ENCODE data around the gene TTC27.

DNA sequence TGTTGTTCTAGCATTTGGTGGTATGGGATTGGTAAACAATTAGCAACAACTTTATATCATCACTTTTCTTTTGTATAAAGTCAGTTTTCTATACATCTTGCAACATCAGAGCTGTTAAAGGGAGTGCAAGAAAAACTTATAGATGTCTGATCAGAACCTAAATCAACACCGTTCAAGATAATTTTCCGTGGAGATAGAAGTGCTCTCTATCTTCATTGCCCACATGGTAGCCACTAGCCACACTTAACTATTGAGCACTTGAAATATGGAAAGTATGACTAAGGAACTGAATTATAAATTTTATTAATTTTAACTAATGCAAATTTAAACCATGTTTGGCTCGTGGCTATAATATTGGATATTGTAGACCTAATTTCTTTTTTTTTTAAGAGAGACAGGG, 5.2 kb downstream of the TTC27 start:
- TF ChIP-seq SUZ12 (IDR thresholded peaks at IDR 0.05) (no peak), SP1 (IDR thresholded peaks at IDR 0.05) (no peak), NFRKB (IDR thresholded peaks at IDR 0.05) (no peak), ELF4 (IDR thresholded peaks at IDR 0.05) (no peak), LEF1 (IDR thresholded peaks at IDR 0.05; ENCODE audit: borderline replicate concordance) (no peak), BHLHE40 (IDR thresholded peaks at IDR 0.05; ENCODE audit: borderline replicate concordance) (no peak), FOXM1 (IDR thresholded peaks at IDR 0.05; ENCODE audit: borderline replicate concordance) (no peak), ZNF384 (IDR thresholded peaks at IDR 0.05) (no peak), HDGF (IDR thresholded peaks at IDR 0.05; ENCODE audit: borderline replicate concordance) (no peak), CTBP1 (IDR thresholded peaks at IDR 0.05; ENCODE audit: borderline replicate concordance) (no peak), FOXA1 (IDR thresholded peaks at IDR 0.05) (no peak), FOXK2 (IDR thresholded peaks at IDR 0.05) (no peak), L3MBTL2 (conservative IDR thresholded peaks at IDR 0.05) (no peak)

Data from HEK293T (cell line).